ENCODE data around the gene SERF2.

The SERF2 gene

DNA sequence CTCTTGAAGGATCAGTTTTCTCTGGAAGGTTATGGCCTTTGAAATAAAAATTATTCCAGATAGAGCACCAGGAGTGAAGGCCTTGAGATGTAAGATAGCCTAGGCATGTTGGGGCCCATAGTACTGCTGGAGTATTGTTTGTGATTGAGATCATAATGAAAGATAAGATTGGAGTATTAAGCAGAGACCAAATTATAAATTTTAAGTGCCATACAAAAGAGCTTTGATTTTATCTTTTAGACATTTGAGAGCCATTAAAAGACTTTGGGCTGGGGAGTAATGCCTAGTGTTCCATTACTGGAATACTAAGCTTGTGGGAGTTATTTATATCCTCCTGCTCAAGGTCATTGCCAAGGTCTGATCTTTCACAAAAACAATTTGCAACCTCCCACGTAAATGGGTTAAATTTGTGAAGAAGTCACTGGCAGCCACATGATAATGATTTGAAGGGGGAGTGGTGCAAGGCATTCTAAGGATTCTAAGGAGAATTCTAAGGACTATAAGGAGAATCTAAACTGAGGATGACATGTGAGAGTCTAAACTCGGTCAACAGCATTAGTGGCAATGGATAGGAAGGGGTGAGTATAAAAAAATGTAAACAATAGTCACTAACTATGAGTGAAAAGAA, 28.2 kb upstream of the SERF2 start:
- no peak for FAIRE-seq
- no peak for DNase-seq (ENCODE audit: insufficient read length, low spot score)
- TF ChIP-seq, protein P1, sequence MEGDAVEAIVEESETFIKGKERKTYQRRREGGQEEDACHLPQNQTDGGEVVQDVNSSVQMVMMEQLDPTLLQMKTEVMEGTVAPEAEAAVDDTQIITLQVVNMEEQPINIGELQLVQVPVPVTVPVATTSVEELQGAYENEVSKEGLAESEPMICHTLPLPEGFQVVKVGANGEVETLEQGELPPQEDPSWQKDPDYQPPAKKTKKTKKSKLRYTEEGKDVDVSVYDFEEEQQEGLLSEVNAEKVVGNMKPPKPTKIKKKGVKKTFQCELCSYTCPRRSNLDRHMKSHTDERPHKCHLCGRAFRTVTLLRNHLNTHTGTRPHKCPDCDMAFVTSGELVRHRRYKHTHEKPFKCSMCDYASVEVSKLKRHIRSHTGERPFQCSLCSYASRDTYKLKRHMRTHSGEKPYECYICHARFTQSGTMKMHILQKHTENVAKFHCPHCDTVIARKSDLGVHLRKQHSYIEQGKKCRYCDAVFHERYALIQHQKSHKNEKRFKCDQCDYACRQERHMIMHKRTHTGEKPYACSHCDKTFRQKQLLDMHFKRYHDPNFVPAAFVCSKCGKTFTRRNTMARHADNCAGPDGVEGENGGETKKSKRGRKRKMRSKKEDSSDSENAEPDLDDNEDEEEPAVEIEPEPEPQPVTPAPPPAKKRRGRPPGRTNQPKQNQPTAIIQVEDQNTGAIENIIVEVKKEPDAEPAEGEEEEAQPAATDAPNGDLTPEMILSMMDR (IDR thresholded peaks at IDR 0.05; ENCODE audit: insufficient read depth, missing control alignments), result no peak

DNA sequence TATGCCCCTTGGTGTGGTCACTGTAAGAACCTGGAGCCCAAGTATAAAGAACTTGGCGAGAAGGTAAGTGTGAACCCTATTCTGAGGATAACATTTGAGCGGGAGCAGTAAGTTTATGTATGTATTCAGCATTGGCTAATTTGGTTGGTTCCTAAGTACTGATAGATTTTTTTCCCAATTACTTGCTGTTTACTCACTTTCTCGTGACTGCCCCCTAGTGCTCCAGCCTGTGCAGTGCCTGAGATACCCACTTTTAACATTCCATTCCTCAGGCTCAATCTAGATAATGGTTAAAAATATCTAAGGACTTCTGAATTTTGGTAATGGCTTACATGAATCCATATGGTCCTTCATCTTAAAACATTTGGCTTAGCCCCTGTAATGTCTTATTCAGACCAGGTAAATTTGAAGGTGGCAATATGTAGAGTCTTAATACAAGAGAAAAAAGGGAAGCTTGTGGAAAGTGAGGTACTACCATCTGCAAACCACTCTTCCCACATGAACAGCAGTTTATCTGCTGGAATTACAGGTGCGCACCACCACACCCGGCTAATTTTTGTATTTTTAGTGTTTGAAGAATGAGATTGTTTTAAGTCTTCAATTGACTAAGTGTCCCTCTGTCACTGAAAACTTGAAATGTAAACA, 22.4 kb upstream of the SERF2 start:
- DNase-seq (ENCODE audit: insufficient read length, low spot score) (no peak), FAIRE-seq (peak; percentile 74)
- TF ChIP-seq, protein P1 (IDR thresholded peaks at IDR 0.05; ENCODE audit: insufficient read depth, missing control alignments), result peak; percentile 88

DNA sequence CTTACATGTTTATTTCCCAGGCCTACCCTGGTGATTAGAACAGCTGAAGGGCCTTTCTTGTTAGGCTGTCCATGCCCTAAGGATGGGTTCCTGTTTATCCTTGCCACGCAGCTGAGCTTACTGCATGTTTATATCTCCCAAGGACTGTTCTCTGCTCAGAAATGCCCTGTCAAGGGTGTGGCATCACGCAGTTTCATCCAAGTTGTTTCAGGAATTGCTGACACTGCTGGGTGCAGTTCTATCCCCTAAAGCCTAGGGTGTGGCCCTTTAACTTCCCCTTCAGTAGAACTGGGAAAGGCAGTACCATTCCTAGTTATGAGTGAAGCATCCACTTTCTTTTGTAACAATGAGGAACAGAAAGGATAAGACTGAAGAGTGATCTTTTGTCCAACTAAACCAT, 20.3 kb upstream of the SERF2 start:
- FAIRE-seq, result no peak
- TF ChIP-seq, protein P1 (IDR thresholded peaks at IDR 0.05; ENCODE audit: insufficient read depth, missing control alignments), result no peak
- no peak for DNase-seq (ENCODE audit: insufficient read length, low spot score)

DNA sequence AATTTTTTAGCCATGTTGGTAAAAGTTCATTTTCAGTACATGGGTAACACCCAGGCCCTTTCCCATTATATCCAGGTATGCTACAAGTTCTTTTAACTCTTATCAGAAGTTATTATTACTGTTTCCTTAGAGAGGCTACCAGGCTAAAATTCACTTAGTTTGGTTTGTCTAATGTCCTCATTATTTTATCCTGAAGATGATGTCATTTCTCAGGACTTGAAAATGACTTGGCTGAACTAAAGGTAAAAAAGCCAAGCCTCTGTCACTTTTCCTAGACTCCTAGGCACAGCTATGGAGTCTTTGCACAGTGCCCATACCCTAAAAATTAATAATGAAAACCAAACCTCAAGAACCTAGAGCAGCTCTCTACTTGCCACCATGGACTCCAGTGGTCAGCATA, 19.5 kb upstream of the SERF2 start:
- TF ChIP-seq, protein P1 (IDR thresholded peaks at IDR 0.05; ENCODE audit: insufficient read depth, missing control alignments), result no peak
- DNase-seq (ENCODE audit: insufficient read length, low spot score) (no peak), FAIRE-seq (no peak)

DNA sequence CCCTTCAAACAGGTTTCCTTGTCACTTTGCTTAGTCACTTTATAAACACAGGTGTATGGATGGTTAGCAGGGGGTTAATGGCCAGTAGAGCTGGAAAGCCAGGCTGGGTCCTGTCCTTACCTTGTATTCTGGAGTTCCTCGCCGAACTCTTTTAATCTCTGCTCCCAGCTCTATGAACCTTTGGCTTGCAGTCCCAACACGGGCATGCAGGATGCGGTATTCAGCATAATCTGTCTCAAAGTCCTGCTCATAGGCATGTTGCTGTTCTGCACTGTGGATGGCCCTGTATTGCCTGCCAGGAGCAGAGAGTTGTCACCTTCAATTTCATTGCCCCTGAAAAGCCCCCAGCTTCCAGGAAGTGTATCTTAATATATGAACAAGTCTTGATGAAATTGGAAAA, 18.1 kb upstream of the SERF2 start:
- DNase-seq (ENCODE audit: insufficient read length, low spot score) (no peak), FAIRE-seq (no peak)
- TF ChIP-seq, protein P1 (IDR thresholded peaks at IDR 0.05; ENCODE audit: insufficient read depth, missing control alignments), result no peak

DNA sequence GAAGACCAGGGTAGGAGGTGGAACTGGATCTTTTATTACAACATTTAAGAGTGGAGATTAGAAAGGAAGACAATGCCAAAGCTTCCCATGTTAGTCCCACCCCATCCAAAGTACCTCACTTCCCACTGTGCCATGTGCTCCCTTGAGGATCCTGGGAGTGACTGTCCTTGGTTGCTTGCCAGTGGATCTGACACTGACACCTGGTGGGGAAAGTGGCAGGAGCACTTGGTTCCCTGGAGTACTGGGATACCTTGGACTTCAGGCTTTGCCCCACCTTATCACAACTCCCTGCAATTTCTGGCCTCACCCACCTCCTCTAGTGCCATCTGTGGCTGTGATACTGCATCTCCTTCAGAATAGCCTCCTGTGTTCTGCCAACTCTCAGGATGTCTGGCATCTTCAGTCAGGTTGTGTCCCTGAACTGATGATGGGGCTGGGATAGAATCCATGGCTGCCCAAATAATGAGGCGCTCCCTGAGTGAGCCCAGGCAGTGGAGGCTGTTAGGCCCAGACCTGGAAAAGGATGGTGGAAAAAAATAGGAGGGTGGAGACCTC, 16.6 kb upstream of the SERF2 start:
- FAIRE-seq (no peak), DNase-seq (ENCODE audit: insufficient read length, low spot score) (no peak)
- TF ChIP-seq, protein P1 (IDR thresholded peaks at IDR 0.05; ENCODE audit: insufficient read depth, missing control alignments), result peak; percentile 48
